Smooth muscle cell (in vitro differentiated cells): ENCODE results near the gene SPTBN2. TPM values are rescaled to one million over a fixed set of nuclear protein-coding genes. Genes with fewer than 3 reads are reported as not detected.

Source experiments
- DNase-seq: peaks from one replicate; lab custom pipeline; 2025; ENCODE audit not compliant: unreplicated experiment; lab: John Stamatoyannopoulos, UW
- H2AFZ ChIP-seq: fragments of 200-600 bp; sonication (generic); 2 replicates; pipeline ENCODE4 v1.6.0; 2016; ENCODE audit warnings: antibody characterized with exemption, low read depth, mild to moderate bottlenecking
- H3F3A ChIP-seq: fragments of 200-600 bp; sonication (generic); 2 replicates; pipeline ENCODE4 v1.6.0; 2017; ENCODE audit warnings: antibody characterized with exemption, low read depth
- H3K27ac ChIP-seq: fragments of 200-600 bp; sonication (generic); 2 replicates; pipeline ENCODE4 v1.5.1; 2016; ENCODE audit warnings: low read depth, mild to moderate bottlenecking
- H3K27me3 ChIP-seq: fragments of 200-600 bp; sonication (generic); 2 replicates; pipeline ENCODE4 v1.6.1; 2016; ENCODE audit warnings: low read depth, mild to moderate bottlenecking
- H3K36me3 ChIP-seq: fragments of 200-600 bp; sonication (generic); 2 replicates; pipeline ENCODE4 v1.5.1; 2016; ENCODE audit warnings: low read depth
- H3K4me1 ChIP-seq: fragments of 200-600 bp; sonication (generic); 2 replicates; pipeline ENCODE4 v1.5.1; 2016; ENCODE audit warnings: low read depth
- H3K4me2 ChIP-seq: fragments of 200-600 bp; sonication (generic); 2 replicates; pipeline ENCODE4 v1.6.0; 2016; ENCODE audit warnings: mild to moderate bottlenecking
- H3K4me3 ChIP-seq: fragments of 200-600 bp; sonication (generic); 2 replicates; pipeline ENCODE4 v1.5.1; 2016; ENCODE audit warnings: mild to moderate bottlenecking
- H3K79me2 ChIP-seq: fragments of 200-600 bp; sonication (generic); 2 replicates; pipeline ENCODE4 v1.6.0; 2016; ENCODE audit warnings: low read depth, mild to moderate bottlenecking
- H3K9ac ChIP-seq: fragments of 200-600 bp; sonication (generic); 2 replicates; pipeline ENCODE4 v1.6.0; 2016; ENCODE audit warnings: low read depth
- H3K9me3 ChIP-seq: fragments of 200-600 bp; sonication (generic); replicated peaks from 2 replicates; pipeline ENCODE4 v1.5.1; 2016; ENCODE audit warnings: low read depth
- H4K20me1 ChIP-seq: fragments of 200-600 bp; sonication (generic); 2 replicates; pipeline ENCODE4 v1.6.0; 2016; ENCODE audit warnings: low read depth
- WGBS: methylation state at CpG from one replicate; pipeline ENCODE4 v1.1.7; 2016; ENCODE audit warnings: low lambda C conversion rate; 5-methylcytosine and 5-hydroxymethylcytosine counted together
- polyA plus RNA-seq: library from polyadenylated mRNA; unstranded; fragments of >200 nt; fragmentation: Nextera tagmentation; extraction: Ambion mirVana; gene quantifications from 2 replicates; pipeline ENCODE4 v1.2.1, GENCODE V29; 2016
- total RNA-seq: library from RNA; depleted of rRNA; stranded (reverse); fragments of >200 nt; gene quantifications from 2 replicates; pipeline ENCODE4 v1.2.3, GENCODE V29; 2014
- TF ChIP-seq, protein P1 (sequence below): fragments of 200-600 bp; sonication (generic); IDR thresholded peaks from 2 replicates; pipeline ENCODE4 v1.5.1; 2017; ENCODE audit warnings: borderline replicate concordance, mild to moderate bottlenecking, antibody characterized with exemption; ENCODE audit not compliant: insufficient read depth, poor library complexity, severe bottlenecking

The SPTBN2 gene
- total and polyA plus RNA-seq, 2 experiments from 2014 or later: 15.7 to 20.9 TPM

DNA sequence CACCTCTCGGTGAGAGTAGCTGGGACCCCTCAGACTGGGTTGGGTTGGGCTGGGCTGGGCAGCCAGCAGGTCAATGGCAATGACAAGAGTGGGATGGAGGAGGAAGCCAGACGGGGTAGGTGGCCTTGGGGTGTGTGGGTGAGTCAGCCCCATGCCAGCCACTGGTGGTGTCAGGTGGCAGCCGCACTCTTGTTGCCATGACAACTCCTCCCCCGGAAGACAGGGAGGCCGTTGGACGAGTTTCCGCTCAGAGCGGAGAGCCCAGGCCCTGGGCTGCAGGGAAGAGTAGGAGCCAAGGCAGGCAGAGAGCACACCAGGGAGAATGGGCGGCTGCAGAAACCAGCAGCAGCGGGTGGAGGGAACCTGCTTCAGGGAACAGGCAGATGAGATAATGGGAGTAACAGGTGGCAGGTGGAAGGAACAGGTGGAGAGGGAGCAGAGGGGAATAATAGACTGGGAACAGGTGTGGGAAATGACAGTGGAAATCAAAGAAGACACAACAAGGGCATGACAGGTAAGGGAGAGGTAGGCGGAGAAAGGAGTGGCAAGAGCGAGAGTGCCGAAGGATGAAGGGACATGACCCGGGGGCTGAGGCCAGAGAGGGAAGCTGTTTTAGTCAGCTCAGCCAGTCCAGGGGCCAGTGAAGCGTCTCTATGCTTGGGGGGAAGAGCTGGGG is 8.7 kb downstream of the SPTBN2 start:
- WGBS: 51% methylated on average over 15 of the region's 15 CpGs

DNA sequence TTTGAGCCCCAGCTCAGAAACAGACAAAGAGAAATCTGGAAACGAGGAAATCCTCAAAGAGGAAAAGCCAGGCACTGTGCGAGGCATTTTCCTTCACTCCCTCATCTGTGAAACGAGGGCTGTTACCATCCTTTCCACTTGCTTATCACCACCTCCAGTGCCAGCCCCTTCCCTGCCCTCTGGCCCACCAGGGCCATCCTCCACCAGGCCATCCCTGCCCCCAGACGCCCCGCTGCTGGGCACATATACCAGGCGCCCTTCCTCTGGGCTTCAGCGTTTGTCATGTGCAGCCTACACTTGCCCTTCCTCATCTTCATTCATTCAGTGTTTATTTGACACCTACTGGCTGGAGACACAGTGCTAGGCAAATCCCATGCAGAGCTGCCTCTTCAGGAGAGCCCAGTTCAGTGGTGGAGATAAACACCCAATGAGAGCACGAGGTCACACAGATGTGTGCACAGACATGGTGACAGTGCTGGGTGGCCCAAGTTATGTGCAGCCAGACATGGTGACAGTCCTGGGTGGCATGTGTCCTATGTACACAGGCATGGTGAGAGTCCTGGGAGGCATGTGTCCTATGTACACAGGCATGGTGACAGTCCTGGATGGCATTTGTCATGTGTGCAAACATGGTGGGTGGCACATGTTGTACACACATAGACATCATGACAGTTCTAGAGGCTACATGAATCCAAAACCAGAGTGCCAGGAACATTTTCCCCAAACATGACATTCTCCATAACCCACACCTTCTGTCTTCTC is 9.7 kb downstream of the SPTBN2 start:
- TF ChIP-seq, protein P1, sequence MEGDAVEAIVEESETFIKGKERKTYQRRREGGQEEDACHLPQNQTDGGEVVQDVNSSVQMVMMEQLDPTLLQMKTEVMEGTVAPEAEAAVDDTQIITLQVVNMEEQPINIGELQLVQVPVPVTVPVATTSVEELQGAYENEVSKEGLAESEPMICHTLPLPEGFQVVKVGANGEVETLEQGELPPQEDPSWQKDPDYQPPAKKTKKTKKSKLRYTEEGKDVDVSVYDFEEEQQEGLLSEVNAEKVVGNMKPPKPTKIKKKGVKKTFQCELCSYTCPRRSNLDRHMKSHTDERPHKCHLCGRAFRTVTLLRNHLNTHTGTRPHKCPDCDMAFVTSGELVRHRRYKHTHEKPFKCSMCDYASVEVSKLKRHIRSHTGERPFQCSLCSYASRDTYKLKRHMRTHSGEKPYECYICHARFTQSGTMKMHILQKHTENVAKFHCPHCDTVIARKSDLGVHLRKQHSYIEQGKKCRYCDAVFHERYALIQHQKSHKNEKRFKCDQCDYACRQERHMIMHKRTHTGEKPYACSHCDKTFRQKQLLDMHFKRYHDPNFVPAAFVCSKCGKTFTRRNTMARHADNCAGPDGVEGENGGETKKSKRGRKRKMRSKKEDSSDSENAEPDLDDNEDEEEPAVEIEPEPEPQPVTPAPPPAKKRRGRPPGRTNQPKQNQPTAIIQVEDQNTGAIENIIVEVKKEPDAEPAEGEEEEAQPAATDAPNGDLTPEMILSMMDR: no peak

More for the DNA sequence above, 8.7 kb downstream of the SPTBN2 start:
- H3K27ac ChIP-seq: peak overlapping the region; percentile 76
- H3K79me2 ChIP-seq: no peaks in the 10 kb centered on the region
- H3K4me1 ChIP-seq: peaks cover 10% of the 10 kb centered on the region
- no peak for DNase-seq
- no peaks in the 10 kb centered on the region for H3K36me3 ChIP-seq
- no peaks in the 10 kb centered on the region for H4K20me1 ChIP-seq
- TF ChIP-seq, protein P1: no peak
- H2AFZ ChIP-seq: no peak overlapping the region
- no peaks in the 10 kb centered on the region for H3K9me3 ChIP-seq
- H3K9ac ChIP-seq: no peak overlapping the region
- no peaks in the 10 kb centered on the region for H3K27me3 ChIP-seq
- H3K4me2 ChIP-seq: no peak overlapping the region
- no peaks in the 10 kb centered on the region for H3F3A ChIP-seq
- no peak overlapping the region for H3K4me3 ChIP-seq

GRCh38 chr11:66718320-66718971 is 10.6 kb downstream of the SPTBN2 start:
- 71% methylated on average over 18 of the region's 26 CpGs for WGBS
- H3K27ac ChIP-seq: no peak overlapping the region

More for the DNA sequence above, 9.7 kb downstream of the SPTBN2 start:
- no peaks in the 10 kb centered on the region for H3K79me2 ChIP-seq
- no peaks in the 10 kb centered on the region for H3K27me3 ChIP-seq
- H3K9ac ChIP-seq: no peak overlapping the region
- H3K4me2 ChIP-seq: no peak overlapping the region
- no peaks in the 10 kb centered on the region for H4K20me1 ChIP-seq
- no peak overlapping the region for H2AFZ ChIP-seq
- no peak overlapping the region for H3K4me3 ChIP-seq
- no peak for DNase-seq
- no peaks in the 10 kb centered on the region for H3K36me3 ChIP-seq
- H3K9me3 ChIP-seq: no peaks in the 10 kb centered on the region
- no peaks in the 10 kb centered on the region for H3F3A ChIP-seq
- H3K4me1 ChIP-seq: peaks cover 10% of the 10 kb centered on the region
- 84% methylated on average over 8 of the region's 8 CpGs for WGBS
- H3K27ac ChIP-seq: peak overlapping the region; percentile 76

More at GRCh38 chr11:66718320-66718971, 10.6 kb downstream of the SPTBN2 start:
- Histone ChIP-seq H3K9ac (peak overlapping the region; percentile 1), H2AFZ (no peak overlapping the region), H3K4me1 (peaks cover 10% of the 10 kb centered on the region), H3K79me2 (no peaks in the 10 kb centered on the region), H3F3A (no peaks in the 10 kb centered on the region), H3K4me3 (peak overlapping the region; percentile 31), H3K27me3 (no peaks in the 10 kb centered on the region), H3K9me3 (no peaks in the 10 kb centered on the region), H3K36me3 (no peaks in the 10 kb centered on the region), H4K20me1 (no peaks in the 10 kb centered on the region), H3K4me2 (peak overlapping the region; percentile 40)
- TF ChIP-seq, protein P1: no peak
- DNase-seq: no peak
